Astrocyte of the spinal cord (primary cell): ENCODE measurements around the gene ZNF365.
"Not testable (repeated sequence)": the region's sequence is repeated elsewhere in the genome, so short reads cannot be mapped to it uniquely, and the experiment has no call there.

Experiments used
- DNase-seq: peaks from one replicate; pipeline ENCODE4 v3.0.0; 2011; ENCODE audit warnings: low read depth, low spot score
- H3K4me3 ChIP-seq: 2 replicates; pipeline ENCODE4 v1.5.1; 2011; ENCODE audit warnings: low read depth, mild to moderate bottlenecking, low read length, moderate library complexity
- CTCF ChIP-seq: IDR thresholded peaks from 2 replicates; pipeline ENCODE4 v1.5.1; 2012; ENCODE audit warnings: low read depth, mild to moderate bottlenecking, low read length, inconsistent platforms
- in situ Hi-C: cut with HindIII; loops from 2 replicates; pipeline ENCODE4 v1.10.0; 2017; ENCODE audit warnings: low sequenced_read_pairs

ZNF365 gene

DNA sequence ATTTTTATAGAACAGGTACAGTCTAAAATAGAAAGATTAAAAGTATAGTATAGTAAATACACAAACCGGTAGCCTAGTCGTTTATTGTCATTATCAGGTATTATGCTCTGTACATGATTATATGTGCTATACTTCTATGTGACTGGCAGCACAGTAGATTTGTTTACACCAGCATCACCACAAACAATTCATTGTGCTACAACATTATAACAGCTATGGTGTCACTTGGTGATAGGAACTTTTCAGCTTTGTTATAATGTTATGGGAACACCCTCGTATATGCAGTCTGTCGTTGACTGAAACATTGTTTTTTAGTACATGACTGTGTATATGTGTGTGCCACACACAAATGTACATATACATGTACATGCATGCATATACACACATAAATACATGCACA, 19.1 kb downstream of the ZNF365 start:
- H3K4me3 ChIP-seq: no peak overlapping the region
- TF ChIP-seq CTCF: no peak
- in situ Hi-C loops: no loop called here
- no peak for DNase-seq

DNA sequence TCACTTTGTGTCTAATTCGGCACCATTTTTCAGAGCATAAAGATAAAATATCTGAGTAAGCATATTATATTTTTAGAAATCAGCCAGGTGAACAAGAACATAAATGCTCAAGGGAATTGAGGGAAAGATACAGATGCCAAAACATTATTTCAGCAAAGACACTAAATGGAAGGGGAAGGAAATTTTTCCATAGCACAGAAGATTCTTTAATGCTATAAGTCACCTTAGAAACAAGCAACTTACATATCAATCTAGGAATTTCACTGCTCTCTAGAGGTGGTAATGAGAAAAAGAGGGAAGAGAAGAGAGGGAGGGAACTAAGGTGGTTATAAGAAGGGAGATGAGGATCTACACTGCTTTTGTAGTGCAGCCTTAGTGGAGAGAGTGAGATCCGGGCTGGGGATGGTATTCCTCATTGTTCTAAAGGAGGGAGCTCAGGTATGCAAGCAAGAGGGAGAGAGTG, 20.4 kb downstream of the ZNF365 start:
- TF ChIP-seq CTCF: no peak
- DNase-seq: no peak
- in situ Hi-C loops: no loop called here
- no peak overlapping the region for H3K4me3 ChIP-seq

GRCh38 chr10:62395892-62396291, 21.7 kb downstream of the ZNF365 start:
- in situ Hi-C loops: no loop called here
- no peak for TF ChIP-seq CTCF
- H3K4me3 ChIP-seq: no peak overlapping the region
- DNase-seq: no peak

- no peak for DNase-seq
- no peak for TF ChIP-seq CTCF
- in situ Hi-C loops: no loop called here
- H3K4me3 ChIP-seq: no peak overlapping the region
Observed at GRCh38 chr10:62396864-62397263, 22.7 kb downstream of the ZNF365 start.

GRCh38 chr10:62399211-62399610, 25.0 kb downstream of the ZNF365 start:
- in situ Hi-C loops: no loop called here

GRCh38 chr10:62402508-62402907, 28.3 kb downstream of the ZNF365 start:
- DNase-seq: no peak
- no peak for TF ChIP-seq CTCF
- in situ Hi-C loops: no loop called here
- H3K4me3 ChIP-seq: no peak overlapping the region

More at GRCh38 chr10:62399211-62399610, 25.0 kb downstream of the ZNF365 start:
- peak; percentile 63 for DNase-seq
- TF ChIP-seq CTCF: no peak
- H3K4me3 ChIP-seq: no peak overlapping the region

- in situ Hi-C loops, DNase-seq, H3K4me3 ChIP-seq: not testable (repeated sequence)
Observed at GRCh38 chr10:62410528-62410927, 36.4 kb downstream of the ZNF365 start.

DNA sequence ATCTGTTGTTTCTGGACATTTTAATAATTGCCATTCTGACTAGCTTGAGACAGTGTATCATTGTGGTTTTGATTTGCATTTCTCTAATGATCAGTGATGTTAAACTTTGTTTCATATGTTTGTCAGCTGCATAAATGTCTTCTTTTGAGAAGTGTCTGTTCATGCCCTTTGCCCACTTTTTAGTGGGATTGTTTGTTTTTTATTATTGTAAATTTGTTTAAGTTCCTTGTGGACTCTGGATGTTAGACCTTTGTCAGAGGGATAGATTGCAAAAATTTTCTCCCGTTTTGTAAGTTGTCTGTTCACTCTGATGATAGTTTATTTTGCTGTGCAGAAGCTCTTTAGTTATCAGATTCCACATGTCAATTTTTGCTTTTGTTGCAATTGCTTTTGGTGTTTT, 36.8 kb downstream of the ZNF365 start:
- DNase-seq, H3K4me3 ChIP-seq, in situ Hi-C loops: not testable (repeated sequence)
